IMR-90 (cell line): Measurements from ENCODE around the gene BOD1L2. TPM values are rescaled to one million over a fixed set of nuclear protein-coding genes. Genes with fewer than 3 reads are reported as not detected.

ENCODE experiments used
- ATAC-seq: fragments of 200-7000 bp; cut with Tn5 transposase; 2 replicates; pipeline ENCODE4 v1.9.1; 2020; ENCODE audit warnings: low read depth, mild to moderate bottlenecking, moderate library complexity
- BruUV-seq: library from RNA; stranded (reverse); fragments of 400-500 nt; replicated peaks from 2 replicates; lab custom pipeline; 2021; lab: Mats Ljungman, UMichigan
- CTCF ChIA-PET: fragments of 300-600 bp; formaldehyde crosslinking; extraction: SDS; loops from one replicate; lab custom pipeline; 2021; ENCODE audit warnings: antibody characterized with exemption; lab: Yijun Ruan, JAX
- POLR2A ChIA-PET: fragments of 300-600 bp; sonication (Branson Sonifier 250); formaldehyde crosslinking; loops from one replicate; lab custom pipeline; 2022; ENCODE audit warnings: antibody characterized with exemption; ENCODE audit not compliant: unreplicated experiment; lab: Charles Lee
- DNase-seq: peaks from one replicate; pipeline ENCODE4 v3.0.0; 2013
- H2AFZ ChIP-seq: replicated peaks from 2 replicates; pipeline ENCODE3; 2013; ENCODE audit warnings: low read length, mild to moderate bottlenecking; ENCODE audit not compliant: poor library complexity
- H2AK5ac ChIP-seq: 2 replicates; pipeline ENCODE4 v1.6.1; 2013; ENCODE audit warnings: low read depth, low read length, inconsistent platforms
- H2AK9ac ChIP-seq: replicated peaks from 2 replicates; pipeline ENCODE3; 2013; ENCODE audit warnings: mild to moderate bottlenecking, low read depth, low read length, moderate library complexity; ENCODE audit not compliant: poor library complexity
- H2BK120ac ChIP-seq: 2 replicates; pipeline ENCODE4 v1.6.1; 2013; ENCODE audit warnings: low read depth, low read length, inconsistent platforms
- H2BK15ac ChIP-seq: 3 replicates; pipeline ENCODE4 v1.6.1; 2013; ENCODE audit warnings: low read depth, low read length, inconsistent platforms
- H2BK20ac ChIP-seq: 2 replicates; pipeline ENCODE4 v1.6.1; 2013; ENCODE audit warnings: low read depth, mild to moderate bottlenecking, inconsistent platforms, low read length, moderate library complexity
- H2BK5ac ChIP-seq: 2 replicates; pipeline ENCODE4 v1.6.1; 2013; ENCODE audit warnings: mild to moderate bottlenecking, low read depth, low read length, inconsistent platforms; ENCODE audit not compliant: poor library complexity, severe bottlenecking
- H3K14ac ChIP-seq: replicated peaks from 2 replicates; pipeline ENCODE4 v1.6.1; 2013; ENCODE audit warnings: low read depth, low read length, inconsistent platforms
- H3K18ac ChIP-seq: 2 replicates; pipeline ENCODE4 v1.6.1; 2013; ENCODE audit warnings: low read depth, low read length, control low read depth
- H3K23ac ChIP-seq: 2 replicates; pipeline ENCODE4 v1.6.1; 2013; ENCODE audit warnings: low read depth, low read length, inconsistent platforms
- H3K27ac ChIP-seq: 2 replicates; pipeline ENCODE4 v1.5.1; 2013; ENCODE audit warnings: mild to moderate bottlenecking, control low read depth, low read length; ENCODE audit not compliant: insufficient read depth
- H3K27me3 ChIP-seq: 2 replicates; pipeline ENCODE4 v1.6.1; 2013; ENCODE audit warnings: low read length; ENCODE audit not compliant: control insufficient read depth, insufficient read depth
- H3K36me3 ChIP-seq: 2 replicates; pipeline ENCODE4 v1.6.1; 2013; ENCODE audit warnings: low read length, mixed read lengths; ENCODE audit not compliant: control insufficient read depth, insufficient read depth
- H3K4ac ChIP-seq: 2 replicates; pipeline ENCODE4 v1.6.1; 2013; ENCODE audit warnings: low read depth, low read length, inconsistent platforms
- H3K4me1 ChIP-seq: 2 replicates; pipeline ENCODE4 v1.6.1; 2013; ENCODE audit warnings: low read length, mixed read lengths; ENCODE audit not compliant: control insufficient read depth, insufficient read depth
- H3K4me2 ChIP-seq: 2 replicates; pipeline ENCODE4 v1.6.1; 2013; ENCODE audit warnings: low read depth, mild to moderate bottlenecking, control low read depth, low read length, moderate library complexity
- H3K4me3 ChIP-seq: 2 replicates; pipeline ENCODE4 v1.5.1; 2013; ENCODE audit warnings: low read depth, mild to moderate bottlenecking, control low read depth, low read length, moderate library complexity; ENCODE audit not compliant: insufficient read depth
- H3K56ac ChIP-seq: 2 replicates; pipeline ENCODE4 v1.6.1; 2013; ENCODE audit warnings: low read length, inconsistent platforms; ENCODE audit not compliant: insufficient read depth; ENCODE audit errors: extremely low read depth
- H3K79me1 ChIP-seq, 2 experiments: 2 replicates each; pipeline ENCODE4 v1.6.1; 2013; ENCODE audit warnings: low read length in 2 of 2, inconsistent platforms in 1 of 2, low read depth in 1 of 2
- H3K9ac ChIP-seq: 2 replicates; pipeline ENCODE4 v1.6.1; 2013; ENCODE audit warnings: low read depth, low read length, control low read depth
- H3K9me1 ChIP-seq: 2 replicates; pipeline ENCODE4 v1.6.1; 2013; ENCODE audit warnings: low read length, inconsistent platforms; ENCODE audit not compliant: insufficient read depth
- H3K9me3 ChIP-seq: 2 replicates; pipeline ENCODE4 v1.6.1; 2013; ENCODE audit warnings: low read length; ENCODE audit not compliant: control insufficient read depth, insufficient read depth
- H4K20me1 ChIP-seq: 2 replicates; pipeline ENCODE4 v1.6.1; 2013; ENCODE audit warnings: low read length, inconsistent platforms; ENCODE audit not compliant: insufficient read depth
- H4K5ac ChIP-seq: 2 replicates; pipeline ENCODE4 v1.6.1; 2013; ENCODE audit warnings: mild to moderate bottlenecking, low read depth, low read length, control low read depth
- H4K8ac ChIP-seq, 2 experiments: 2 replicates each; pipeline ENCODE4 v1.6.1; 2013; ENCODE audit warnings: low read depth in 2 of 2, low read length in 2 of 2, control low read depth in 1 of 2, inconsistent platforms in 1 of 2
- H4K91ac ChIP-seq: 2 replicates; pipeline ENCODE4 v1.6.1; 2013; ENCODE audit warnings: low read depth, low read length, inconsistent platforms; ENCODE audit not compliant: insufficient read depth
- BHLHE40 ChIP-seq: fragments of 150-350 bp; IDR thresholded peaks from 2 replicates; pipeline ENCODE4 v1.6.1; 2016; ENCODE audit warnings: mild to moderate bottlenecking, low read depth, low read length
- CEBPB ChIP-seq: IDR thresholded peaks from 2 replicates; pipeline ENCODE4 v1.6.1; 2012; ENCODE audit warnings: low read depth, low read length, improper control_type of control experiment
- CHD1 ChIP-seq: IDR thresholded peaks from 2 replicates; pipeline ENCODE4 v1.6.1; 2012; ENCODE audit warnings: low read depth, low read length, improper control_type of control experiment
- MAZ ChIP-seq: IDR thresholded peaks from 2 replicates; pipeline ENCODE4 v1.6.1; 2012; ENCODE audit warnings: low read depth, mild to moderate bottlenecking, low read length, improper control_type of control experiment, moderate library complexity, borderline replicate concordance
- RAD21 ChIP-seq: IDR thresholded peaks from 2 replicates; pipeline ENCODE4 v1.6.1; 2012; ENCODE audit warnings: low read length, improper control_type of control experiment
- RCOR1 ChIP-seq: IDR thresholded peaks from 2 replicates; pipeline ENCODE4 v1.6.1; 2012; ENCODE audit warnings: mild to moderate bottlenecking, low read length, improper control_type of control experiment; ENCODE audit not compliant: insufficient replicate concordance
- RFX5 ChIP-seq: IDR thresholded peaks from 2 replicates; pipeline ENCODE4 v1.8.0; 2012; ENCODE audit warnings: low read depth, mild to moderate bottlenecking, low read length, moderate library complexity
- WGBS, 2 experiments: methylation state at CpG; one replicate each; pipeline versions ENCODE4 v1.1.5 to v1.1.7; 2013; ENCODE audit warnings: missing lambda C conversion rate in 2 of 2; ENCODE audit not compliant: insufficient read length in 1 of 2; ENCODE audit errors: extremely low coverage in 2 of 2; 5-methylcytosine and 5-hydroxymethylcytosine counted together
- dilution Hi-C: fragments of 300-500 bp; cut with HindIII; formaldehyde crosslinking; loops from one replicate; pipeline ENCODE4 v1.14.3; 2018; ENCODE audit warnings: low sequenced_read_pairs; ENCODE audit not compliant: unreplicated experiment
- in situ Hi-C: fragments of 300-500 bp; cut with MboI; formaldehyde crosslinking; loops from 3 replicates; pipeline ENCODE4 v1.14.3; 2019; ENCODE audit warnings: low sequenced_read_pairs, inconsistent platforms, mixed read lengths
- intact Hi-C: fragments of 100-400 bp; cut with micrococcal nuclease; formaldehyde crosslinking; loops from 2 replicates; pipeline ENCODE4 v1.10.0; 2022
- polyA plus RNA-seq, 3 experiments: library from polyadenylated mRNA; depleted of rRNA; stranded (reverse); fragments of >200 nt; gene quantifications; 2 replicates each; pipeline ENCODE4 v1.2.3, GENCODE V29; 2012; ENCODE audit warnings: low replicate concordance in 1 of 3
- total RNA-seq: library from RNA; depleted of rRNA; stranded (reverse); fragments of >200 nt; gene quantifications from 2 replicates; pipeline ENCODE4 v1.2.3, GENCODE V29; 2012

Gene BOD1L2
- total and polyA plus RNA-seq, 2 of the 4 experiments (the other 2 are of a cell fraction), result not detected

DNA sequence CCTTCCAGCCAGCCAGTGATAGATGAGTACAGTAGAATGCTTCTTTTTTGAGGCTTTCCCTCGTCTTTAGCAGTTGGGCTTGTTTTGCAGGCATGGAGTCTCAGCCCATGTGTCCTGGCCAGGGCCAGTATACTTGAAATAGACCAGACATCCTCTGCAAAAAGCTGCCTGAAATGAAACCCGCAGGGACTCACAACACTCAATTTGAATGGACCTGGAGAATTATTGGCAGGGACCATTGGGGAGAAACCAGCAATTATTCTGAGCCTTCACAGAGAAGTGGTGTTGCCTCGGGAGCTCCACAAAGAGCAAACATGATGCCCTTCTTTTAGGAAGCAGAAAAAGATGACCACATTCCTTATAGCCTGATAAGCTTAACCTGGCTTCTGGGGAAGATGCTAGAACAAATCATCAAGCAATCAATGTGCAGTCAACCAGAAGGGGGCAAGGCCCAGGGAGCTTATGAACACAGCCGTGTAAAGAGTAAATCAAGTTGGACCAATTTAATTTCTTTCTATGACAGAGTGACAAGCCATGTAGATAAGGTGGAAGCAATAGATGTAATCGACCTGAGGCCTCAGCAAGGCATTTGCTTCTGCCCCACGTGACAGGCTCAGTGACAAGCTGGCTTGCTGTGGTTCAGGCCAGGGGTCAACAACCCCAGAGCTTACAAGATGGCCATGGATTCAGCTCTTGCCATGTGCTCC is 42.1 kb downstream of the BOD1L2 start:
- Histone ChIP-seq H3K23ac (no peak overlapping the region), H3K79me1 (no peaks in the 10 kb centered on the region), H3K9me1 (no peaks in the 10 kb centered on the region), H2BK120ac (no peak overlapping the region), H3K9me3 (0 out of 2 replicates have a peak, but pooled peaks cover 3% of the 10 kb centered on the region), H3K18ac (no peak overlapping the region), H4K20me1 (no peaks in the 10 kb centered on the region), H3K4me2 (no peak overlapping the region), H3K4ac (no peak overlapping the region), H3K27ac (no peak overlapping the region), H2BK5ac (no peak overlapping the region), H2AFZ (no peak overlapping the region), H3K14ac (no peak overlapping the region), H2BK20ac (no peak overlapping the region), H3K56ac (no peak overlapping the region), H2BK15ac (no peak overlapping the region), H2AK9ac (no peak overlapping the region), H4K5ac (no peak overlapping the region), H3K36me3 (no peaks in the 10 kb centered on the region), H4K8ac (no peak overlapping the region), H2AK5ac (no peak overlapping the region), H3K4me1 (no peaks in the 10 kb centered on the region), H3K27me3 (no peaks in the 10 kb centered on the region), H4K91ac (no peak overlapping the region), H3K4me3 (no peak overlapping the region), H3K9ac (no peak overlapping the region)
- in situ Hi-C loops (no loop called here), dilution Hi-C loops (no loop called here), intact Hi-C loops (no loop called here)
- ChIA-PET POLR2A (no interaction called here), CTCF (no interaction called here)
- no TSS peak for BruUV-seq
- ATAC-seq (no peak), DNase-seq (no peak)
- TF ChIP-seq RCOR1 (no peak), CHD1 (no peak), RFX5 (no peak), BHLHE40 (no peak), CEBPB (no peak), MAZ (no peak), RAD21 (no peak)
- 0% methylated on average over 3 of the region's 6 CpGs; no CpG with 5 or more reads in 1 of the 2 experiments for WGBS, 2 experiments
